ENCODE measurements around the gene RNF212.

RNF212 gene

DNA sequence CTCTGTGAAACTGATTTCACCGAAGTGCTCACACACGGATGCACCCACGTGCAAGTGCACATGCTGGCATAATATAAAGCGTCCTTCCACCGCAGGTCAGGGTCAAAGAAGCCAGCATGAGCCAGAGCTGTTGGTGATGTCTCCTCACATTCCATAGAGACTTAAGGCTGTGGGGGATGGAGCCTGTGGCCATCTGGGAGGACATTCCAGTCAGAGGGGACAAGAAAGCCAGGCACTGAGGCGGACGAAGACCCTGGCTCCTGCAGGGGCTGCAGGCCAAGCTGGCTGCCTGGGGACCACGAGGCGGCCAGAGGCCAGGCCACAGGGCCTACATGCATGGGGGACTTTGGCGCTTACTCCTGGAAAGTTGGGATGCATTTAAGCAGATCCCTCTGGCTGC, 7.7 kb downstream of the RNF212 start:
- H3K4me1 ChIP-seq: no peaks in the 10 kb centered on the region
- H3K27me3 ChIP-seq: peaks cover 0 to 9% of the 10 kb centered on the region in 2 donors
- H3K4me3 ChIP-seq: no peak overlapping the region
- no peaks in the 10 kb centered on the region for H3K36me3 ChIP-seq
- TF ChIP-seq, protein P1, sequence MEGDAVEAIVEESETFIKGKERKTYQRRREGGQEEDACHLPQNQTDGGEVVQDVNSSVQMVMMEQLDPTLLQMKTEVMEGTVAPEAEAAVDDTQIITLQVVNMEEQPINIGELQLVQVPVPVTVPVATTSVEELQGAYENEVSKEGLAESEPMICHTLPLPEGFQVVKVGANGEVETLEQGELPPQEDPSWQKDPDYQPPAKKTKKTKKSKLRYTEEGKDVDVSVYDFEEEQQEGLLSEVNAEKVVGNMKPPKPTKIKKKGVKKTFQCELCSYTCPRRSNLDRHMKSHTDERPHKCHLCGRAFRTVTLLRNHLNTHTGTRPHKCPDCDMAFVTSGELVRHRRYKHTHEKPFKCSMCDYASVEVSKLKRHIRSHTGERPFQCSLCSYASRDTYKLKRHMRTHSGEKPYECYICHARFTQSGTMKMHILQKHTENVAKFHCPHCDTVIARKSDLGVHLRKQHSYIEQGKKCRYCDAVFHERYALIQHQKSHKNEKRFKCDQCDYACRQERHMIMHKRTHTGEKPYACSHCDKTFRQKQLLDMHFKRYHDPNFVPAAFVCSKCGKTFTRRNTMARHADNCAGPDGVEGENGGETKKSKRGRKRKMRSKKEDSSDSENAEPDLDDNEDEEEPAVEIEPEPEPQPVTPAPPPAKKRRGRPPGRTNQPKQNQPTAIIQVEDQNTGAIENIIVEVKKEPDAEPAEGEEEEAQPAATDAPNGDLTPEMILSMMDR (IDR thresholded peaks at IDR 0.05): no peak
- DNase-seq: no peak
- intact Hi-C loops (cut with DNase I; ENCODE audit: low total_unique reads): no loop called here
- H3K9me3 ChIP-seq: no peaks in the 10 kb centered on the region
- H3K27ac ChIP-seq: no peak overlapping the region

DNA sequence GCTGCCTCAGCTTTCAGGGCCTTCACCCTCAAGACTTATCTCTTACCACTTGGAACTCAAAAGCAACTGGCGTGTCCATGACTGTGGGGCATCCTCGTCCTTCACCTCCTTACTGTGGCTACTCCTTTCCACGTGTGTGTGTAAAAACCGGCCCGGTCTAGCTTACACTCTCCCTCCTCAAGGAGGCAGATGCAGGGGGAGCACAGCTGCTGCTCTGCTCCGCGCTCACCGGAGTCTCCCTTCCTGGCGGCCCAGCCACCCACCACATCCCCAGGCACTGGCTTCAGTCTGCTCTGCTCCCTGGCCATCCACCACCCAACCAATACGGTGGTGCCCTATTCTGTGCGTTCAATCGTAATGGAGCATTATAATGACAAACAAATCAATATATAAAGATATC, 8.3 kb downstream of the RNF212 start:
- no peak for DNase-seq
- H3K27me3 ChIP-seq: peaks cover 0 to 7% of the 10 kb centered on the region in 2 donors
- intact Hi-C loops (cut with DNase I; ENCODE audit: low total_unique reads): no loop called here
- H3K4me1 ChIP-seq: no peaks in the 10 kb centered on the region
- H3K9me3 ChIP-seq: no peaks in the 10 kb centered on the region
- TF ChIP-seq, protein P1 (IDR thresholded peaks at IDR 0.05): no peak
- H3K36me3 ChIP-seq: no peaks in the 10 kb centered on the region
- no peak overlapping the region for H3K27ac ChIP-seq
- no peak overlapping the region for H3K4me3 ChIP-seq

DNA sequence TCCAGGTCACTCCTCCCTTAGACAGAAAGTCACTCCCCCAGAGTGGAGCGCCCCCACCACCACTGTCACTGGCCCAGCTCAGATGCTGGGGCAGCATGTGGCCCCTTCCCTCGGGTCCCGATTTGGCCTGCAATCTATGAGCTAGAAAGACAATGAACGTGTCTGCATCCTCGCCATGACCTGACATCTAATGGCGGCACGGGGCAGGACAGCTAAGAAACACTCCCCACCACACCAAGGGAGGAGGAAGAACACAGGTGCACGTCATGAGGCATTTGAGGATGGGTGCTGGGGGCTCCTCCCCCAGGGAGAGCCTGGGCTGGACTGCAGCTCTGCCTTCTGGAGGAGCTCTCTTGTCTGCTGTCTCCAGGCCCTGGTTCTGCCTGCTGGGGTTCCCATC, 8.7 kb downstream of the RNF212 start:
- Histone ChIP-seq H3K9me3 (no peaks in the 10 kb centered on the region), H3K4me3 (no peak overlapping the region), H3K4me1 (no peaks in the 10 kb centered on the region), H3K27ac (no peak overlapping the region), H3K36me3 (no peaks in the 10 kb centered on the region), H3K27me3 (peaks cover 0 to 5% of the 10 kb centered on the region in 2 donors)
- no peak for DNase-seq
- intact Hi-C loops (cut with DNase I; ENCODE audit: low total_unique reads): no loop called here
- TF ChIP-seq, protein P1 (IDR thresholded peaks at IDR 0.05): no peak

DNA sequence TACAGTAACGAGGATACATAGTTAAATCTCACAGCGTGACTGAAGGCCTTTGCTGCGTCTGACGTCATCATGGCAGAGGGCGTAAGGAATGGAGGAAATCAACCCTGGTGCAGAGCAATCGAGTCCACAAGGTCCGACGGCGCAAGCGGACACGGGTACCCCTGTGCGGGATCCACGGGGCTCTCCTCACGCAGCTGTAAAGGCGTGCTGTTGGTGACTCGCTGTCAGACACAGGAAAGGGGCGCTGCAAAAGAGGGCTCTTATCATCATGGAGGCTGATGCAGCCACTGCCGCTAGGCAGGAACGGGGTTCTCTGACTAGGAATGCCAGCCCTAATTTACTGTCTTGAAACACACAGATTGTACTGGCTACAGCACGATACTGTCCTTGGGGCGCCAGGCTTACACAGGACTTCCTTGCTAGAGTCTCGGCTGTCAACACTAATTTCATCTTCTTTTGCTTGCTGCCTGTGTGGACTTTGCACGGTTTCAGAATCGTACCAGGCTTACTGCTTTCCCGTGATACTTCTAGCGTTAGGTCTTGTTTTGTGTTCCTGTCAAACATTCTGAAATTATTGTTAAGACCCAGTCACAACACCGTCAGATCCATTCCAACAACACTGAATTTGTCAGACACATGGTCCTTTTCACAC, 13.6 kb downstream of the RNF212 start:
- no peaks in the 10 kb centered on the region for H3K36me3 ChIP-seq
- TF ChIP-seq, protein P1 (IDR thresholded peaks at IDR 0.05): no peak
- H3K4me3 ChIP-seq: no peak overlapping the region
- H3K9me3 ChIP-seq: no peaks in the 10 kb centered on the region
- intact Hi-C loops (cut with DNase I; ENCODE audit: low total_unique reads): no loop called here
- no peaks in the 10 kb centered on the region for H3K4me1 ChIP-seq
- peaks cover 0 to 2% of the 10 kb centered on the region in 2 donors for H3K27me3 ChIP-seq
- peak in 1 of 2 donors; percentile 27 for DNase-seq
- H3K27ac ChIP-seq: no peak overlapping the region

DNA sequence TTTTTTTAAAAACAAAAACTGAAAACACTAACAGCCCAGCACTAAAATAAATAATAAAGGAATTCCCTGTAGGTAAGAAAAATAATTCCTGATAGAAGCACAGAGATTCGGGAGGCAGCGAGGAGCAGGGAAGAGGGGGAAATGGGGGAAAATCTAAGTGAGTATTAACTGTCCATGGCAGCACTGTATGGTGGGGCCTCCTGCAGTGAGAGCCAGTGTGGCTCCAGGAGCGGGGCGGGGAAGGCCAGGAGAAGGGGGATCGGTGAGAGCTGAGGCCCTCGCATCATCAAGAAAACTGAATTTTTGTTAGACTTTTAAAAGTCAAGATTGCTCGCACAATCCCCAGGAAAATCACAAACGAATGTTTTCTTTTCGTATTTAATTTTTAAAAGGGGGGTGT, 14.1 kb downstream of the RNF212 start:
- no peaks in the 10 kb centered on the region for H3K9me3 ChIP-seq
- no peak overlapping the region for H3K4me3 ChIP-seq
- no peaks in the 10 kb centered on the region for H3K4me1 ChIP-seq
- H3K36me3 ChIP-seq: no peaks in the 10 kb centered on the region
- TF ChIP-seq, protein P1 (IDR thresholded peaks at IDR 0.05): no peak
- no peak for DNase-seq
- intact Hi-C loops (cut with DNase I; ENCODE audit: low total_unique reads): no loop called here
- no peak overlapping the region for H3K27ac ChIP-seq
- peaks cover 0 to 8% of the 10 kb centered on the region in 2 donors for H3K27me3 ChIP-seq
